GM12874 (cell line): ENCODE results near the gene TCF15.

Source experiments
- CTCF ChIP-seq: IDR thresholded peaks from 2 replicates; pipeline ENCODE4 v1.5.1; 2011; ENCODE audit warnings: low read depth, mild to moderate bottlenecking, control low read depth, low read length, moderate library complexity; ENCODE audit not compliant: insufficient read depth

TCF15 gene

GRCh38 chr20:582204-582603 is 27.9 kb downstream of the TCF15 start:
- TF ChIP-seq CTCF = no peak

GRCh38 chr20:577167-577791 is 32.8 kb downstream of the TCF15 start:
- TF ChIP-seq CTCF = no peak

GRCh38 chr20:576156-576555 is 34.0 kb downstream of the TCF15 start:
- TF ChIP-seq CTCF = no peak

GRCh38 chr20:575230-575629 is 34.9 kb downstream of the TCF15 start:
- TF ChIP-seq CTCF = no peak

GRCh38 chr20:574297-574942 is 35.7 kb downstream of the TCF15 start:
- TF ChIP-seq CTCF = no peak

- no peak for TF ChIP-seq CTCF
Measured at GRCh38 chr20:573414-574296, 36.5 kb downstream of the TCF15 start.

GRCh38 chr20:572727-573126 is 37.4 kb downstream of the TCF15 start:
- no peak for TF ChIP-seq CTCF
